ENCODE measurements around the gene CHI3L1.

Gene CHI3L1

GRCh38 chr1:203204756-203205155 lies 18.3 kb upstream of the CHI3L1 start:
- TF ChIP-seq TCF12 (IDR thresholded peaks at IDR 0.05; ENCODE audit: low read depth) (no peak), FOXM1 (IDR thresholded peaks at IDR 0.05; ENCODE audit: borderline replicate concordance, low read depth) (no peak), RAD21 (IDR thresholded peaks at IDR 0.05; ENCODE audit: low read depth) (no peak), TEAD4 (IDR thresholded peaks at IDR 0.05) (no peak), EGR1 (IDR thresholded peaks at IDR 0.05) (no peak), REST (IDR thresholded peaks at IDR 0.05; ENCODE audit: low read depth) (no peak), USF1 (IDR thresholded peaks at IDR 0.05) (no peak), EP300 (IDR thresholded peaks at IDR 0.05; ENCODE audit: borderline replicate concordance) (no peak), NFIC (IDR thresholded peaks at IDR 0.05) (no peak), CEBPB (IDR thresholded peaks at IDR 0.05) (no peak), MAX (IDR thresholded peaks at IDR 0.05) (no peak), ZBTB7A (IDR thresholded peaks at IDR 0.05; ENCODE audit: low read depth) (no peak), TAF1 (IDR thresholded peaks at IDR 0.05; ENCODE audit: low read depth) (no peak), CREB1 (IDR thresholded peaks at IDR 0.05; ENCODE audit: low read depth) (no peak), YY1 (IDR thresholded peaks at IDR 0.05; ENCODE audit: low read depth) (no peak)

GRCh38 chr1:203202431-203203245 lies 16.1 kb upstream of the CHI3L1 start:
- TF ChIP-seq USF1 (IDR thresholded peaks at IDR 0.05): no peak
- TF ChIP-seq EGR1 (IDR thresholded peaks at IDR 0.05): no peak
- TF ChIP-seq MAX (IDR thresholded peaks at IDR 0.05): no peak
- TF ChIP-seq REST (IDR thresholded peaks at IDR 0.05; ENCODE audit: low read depth): no peak

- TF ChIP-seq CEBPB (IDR thresholded peaks at IDR 0.05): no peak
- no peak for TF ChIP-seq CREB1 (IDR thresholded peaks at IDR 0.05; ENCODE audit: low read depth)
- TF ChIP-seq RAD21 (IDR thresholded peaks at IDR 0.05; ENCODE audit: low read depth): no peak
- no peak for TF ChIP-seq EGR1 (IDR thresholded peaks at IDR 0.05)
- TF ChIP-seq EP300 (IDR thresholded peaks at IDR 0.05; ENCODE audit: borderline replicate concordance): no peak
- TF ChIP-seq NFIC (IDR thresholded peaks at IDR 0.05): no peak
- no peak for TF ChIP-seq TAF1 (IDR thresholded peaks at IDR 0.05; ENCODE audit: low read depth)
Measured at GRCh38 chr1:203201516-203202205, 15.2 kb upstream of the CHI3L1 start.

GRCh38 chr1:203200916-203201315 lies 14.4 kb upstream of the CHI3L1 start:
- no peak for TF ChIP-seq EGR1 (IDR thresholded peaks at IDR 0.05)
- TF ChIP-seq ZBTB7A (IDR thresholded peaks at IDR 0.05; ENCODE audit: low read depth): no peak
- TF ChIP-seq NFIC (IDR thresholded peaks at IDR 0.05): no peak
- TF ChIP-seq USF1 (IDR thresholded peaks at IDR 0.05): no peak
- no peak for TF ChIP-seq MAX (IDR thresholded peaks at IDR 0.05)
- no peak for TF ChIP-seq YY1 (IDR thresholded peaks at IDR 0.05; ENCODE audit: low read depth)
- no peak for TF ChIP-seq CREB1 (IDR thresholded peaks at IDR 0.05; ENCODE audit: low read depth)
- TF ChIP-seq TCF12 (IDR thresholded peaks at IDR 0.05; ENCODE audit: low read depth): no peak
- no peak for TF ChIP-seq EP300 (IDR thresholded peaks at IDR 0.05; ENCODE audit: borderline replicate concordance)
- no peak for TF ChIP-seq TAF1 (IDR thresholded peaks at IDR 0.05; ENCODE audit: low read depth)
- TF ChIP-seq FOXM1 (IDR thresholded peaks at IDR 0.05; ENCODE audit: borderline replicate concordance, low read depth): no peak
- no peak for TF ChIP-seq REST (IDR thresholded peaks at IDR 0.05; ENCODE audit: low read depth)
- TF ChIP-seq RAD21 (IDR thresholded peaks at IDR 0.05; ENCODE audit: low read depth): no peak
- TF ChIP-seq TEAD4 (IDR thresholded peaks at IDR 0.05): no peak
- no peak for TF ChIP-seq CEBPB (IDR thresholded peaks at IDR 0.05)
